Fibroblast of the conjunctiva (primary cell): ENCODE measurements around the gene LRTM2.
"Not testable (repeated sequence)": the region's sequence is repeated elsewhere in the genome, so short reads cannot be mapped to it uniquely, and the experiment has no call there.

Experiments used
- DNase-seq: peaks from one replicate; pipeline ENCODE4 v3.0.0-alpha.2; 2010; ENCODE audit warnings: low read depth

Gene LRTM2

DNA sequence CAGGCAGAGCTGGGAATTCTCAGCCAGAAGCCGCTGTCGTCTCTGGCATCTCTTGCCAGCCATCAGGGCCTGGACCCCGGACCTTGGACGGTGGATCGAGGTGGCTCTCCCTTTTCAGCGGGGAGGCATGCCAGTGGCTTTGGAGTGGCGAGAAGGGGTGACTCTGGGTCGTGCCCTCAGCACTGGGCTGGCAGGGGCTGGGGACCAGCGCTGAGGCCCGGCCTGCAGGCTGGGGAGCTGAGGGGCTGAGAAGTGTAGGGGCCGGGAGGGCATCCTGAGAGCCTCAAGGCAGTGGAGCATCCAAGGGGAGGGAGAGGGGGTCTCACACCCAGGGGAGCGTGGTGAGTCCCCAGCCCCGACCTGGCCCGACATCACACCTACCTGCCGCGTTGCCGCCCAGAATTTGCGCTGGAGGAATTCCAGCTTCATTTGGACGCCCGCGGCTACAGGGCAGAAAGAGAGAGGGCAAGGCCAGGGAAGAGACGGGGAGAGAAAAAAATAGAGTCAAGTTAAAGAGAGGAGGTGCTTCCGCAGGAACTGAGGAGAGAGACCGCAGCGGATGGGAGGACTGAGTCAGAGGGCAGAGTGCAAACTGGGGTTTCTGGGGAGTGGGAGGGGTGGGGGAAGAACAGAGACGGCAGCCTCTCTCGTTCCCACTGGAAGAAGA, 9.0 kb upstream of the LRTM2 start:
- no peak for DNase-seq

DNA sequence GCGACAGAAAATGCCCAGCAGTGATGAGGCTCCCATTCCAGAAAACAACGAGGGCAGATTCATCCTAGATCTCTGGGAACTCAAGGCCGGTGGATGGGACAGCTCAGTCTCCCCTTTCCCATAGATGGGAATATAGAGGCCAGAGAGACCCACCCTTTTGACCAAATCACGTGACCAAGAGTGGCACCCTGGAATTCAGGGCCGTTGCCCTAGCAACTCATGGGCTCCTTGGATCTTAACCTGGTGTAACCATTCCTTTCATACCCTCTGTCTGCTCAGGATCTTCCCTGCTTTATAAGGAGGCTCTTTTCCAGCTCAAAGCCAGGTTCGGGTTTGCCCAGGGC, 8.4 kb upstream of the LRTM2 start:
- DNase-seq: no peak

- DNase-seq: peak; percentile 13
These were observed 7.6 kb upstream of the LRTM2 start for GRCh38 chr12:1812650-1813302.

DNA sequence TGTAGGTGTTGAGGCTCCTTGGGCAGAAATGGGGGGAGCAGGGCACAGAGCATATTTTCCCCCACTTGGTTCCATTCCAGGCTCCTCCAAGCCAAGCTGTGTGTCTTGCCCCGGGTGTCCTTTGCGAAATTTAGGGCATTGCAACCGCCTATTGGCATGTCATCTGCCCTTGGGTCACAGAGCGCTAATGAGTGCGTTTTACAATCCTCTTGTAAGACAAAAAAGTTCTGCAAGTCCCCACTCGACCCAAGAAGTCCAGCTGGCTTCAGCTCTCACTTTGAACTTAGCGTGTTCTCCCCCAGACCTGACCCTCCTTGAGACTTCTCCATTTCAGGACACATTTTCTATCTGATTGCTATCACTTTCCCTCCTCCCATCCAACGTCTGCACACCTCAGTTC, 6.1 kb upstream of the LRTM2 start:
- no peak for DNase-seq

DNA sequence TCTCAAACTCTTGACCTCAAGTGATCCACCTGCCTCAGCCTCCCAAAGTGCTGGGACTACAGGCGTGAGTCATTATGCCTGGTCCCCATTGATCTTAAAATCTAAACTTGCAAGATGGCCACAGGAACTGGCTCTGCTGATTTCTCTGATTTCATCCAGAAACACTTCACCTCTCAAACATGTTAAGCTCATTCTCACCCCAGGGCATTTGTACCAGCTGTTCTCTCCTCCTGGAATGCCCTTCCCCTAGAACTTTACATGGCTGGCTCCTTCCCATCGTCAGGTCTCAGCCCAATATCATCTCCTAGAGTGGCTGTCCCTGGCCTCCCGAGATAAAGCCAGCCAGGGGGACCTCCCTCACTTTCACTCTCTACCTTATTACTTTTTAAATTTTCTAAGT, 5.3 kb upstream of the LRTM2 start:
- no peak for DNase-seq

GRCh38 chr12:1815814-1816729, 4.3 kb upstream of the LRTM2 start:
- DNase-seq: no peak

DNA sequence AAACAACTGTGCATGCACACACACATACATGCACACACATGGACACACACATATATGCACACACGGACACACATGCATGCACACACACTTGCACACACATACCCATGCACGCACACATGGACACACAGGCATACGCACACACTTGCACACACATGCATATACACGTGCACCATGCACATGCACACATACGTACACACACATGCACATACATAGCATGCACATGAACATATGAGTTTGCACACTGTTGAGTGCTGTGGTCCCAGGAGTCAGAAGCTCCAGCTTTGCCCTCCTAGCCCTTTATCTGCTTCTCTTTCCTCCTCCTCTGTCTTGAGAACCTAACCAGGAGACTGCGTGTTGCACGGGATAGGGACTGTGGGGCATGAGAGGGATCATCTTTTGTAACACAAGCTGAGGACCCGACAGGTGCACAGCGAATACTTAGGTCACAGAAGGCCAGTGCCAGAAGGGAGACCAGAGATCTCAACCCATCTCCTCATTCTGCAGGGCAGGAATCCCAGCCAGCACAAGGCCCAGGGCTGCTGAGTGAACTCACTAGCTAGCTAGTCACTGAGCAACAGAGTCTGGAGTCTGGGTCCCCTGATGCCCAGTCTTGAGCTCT, 3.5 kb upstream of the LRTM2 start:
- DNase-seq: no peak

GRCh38 chr12:1817928-1818327, 2.4 kb upstream of the LRTM2 start:
- not testable (repeated sequence) for DNase-seq

DNA sequence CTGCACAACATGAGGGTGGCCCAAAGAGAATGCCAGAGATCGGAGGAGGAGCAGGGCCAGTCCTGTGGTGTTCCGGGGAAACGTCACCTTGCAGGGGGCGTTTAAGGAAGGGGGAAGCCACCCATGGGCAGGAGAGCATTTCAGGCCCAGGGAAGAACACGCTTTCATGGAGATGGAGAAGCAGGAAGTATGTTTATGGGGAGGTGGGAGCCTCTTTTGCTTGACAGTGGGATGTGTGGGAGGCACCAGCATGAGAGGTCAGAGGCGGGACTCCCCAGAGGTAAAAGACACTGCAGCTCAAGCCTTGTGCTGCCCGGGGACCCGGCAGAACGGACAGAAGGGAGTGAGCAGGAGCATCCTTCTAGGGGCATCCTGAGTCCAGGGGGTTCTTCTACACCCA, 1.3 kb upstream of the LRTM2 start:
- DNase-seq: no peak

- no peak for DNase-seq
These were observed 794 bp upstream of the LRTM2 start for GRCh38 chr12:1819571-1819970.

- DNase-seq: no peak
These were observed 529 bp downstream of the LRTM2 start for GRCh38 chr12:1820896-1821291.

GRCh38 chr12:1821805-1822204, 1.4 kb downstream of the LRTM2 start:
- no peak for DNase-seq

DNA sequence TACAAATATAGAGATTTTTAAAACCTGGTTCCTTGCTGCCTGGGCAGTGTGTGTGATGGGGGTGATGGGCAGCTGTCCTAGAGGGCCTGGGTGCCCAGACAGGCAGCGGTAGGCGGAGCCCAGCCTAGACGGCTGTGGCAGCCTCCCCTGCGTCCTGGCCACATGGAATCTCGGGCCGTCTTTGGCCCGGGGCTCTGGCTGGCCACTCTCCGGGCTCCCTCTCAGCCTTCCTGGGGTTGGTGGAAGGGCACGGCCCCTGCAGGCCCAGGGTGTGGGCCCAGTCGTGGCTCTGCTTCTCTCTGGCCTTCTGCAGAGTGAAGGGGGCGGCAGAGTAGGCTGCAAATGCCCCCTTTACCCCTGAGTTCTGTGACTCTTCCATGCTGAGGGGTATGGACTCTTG, 2.3 kb downstream of the LRTM2 start:
- no peak for DNase-seq

DNA sequence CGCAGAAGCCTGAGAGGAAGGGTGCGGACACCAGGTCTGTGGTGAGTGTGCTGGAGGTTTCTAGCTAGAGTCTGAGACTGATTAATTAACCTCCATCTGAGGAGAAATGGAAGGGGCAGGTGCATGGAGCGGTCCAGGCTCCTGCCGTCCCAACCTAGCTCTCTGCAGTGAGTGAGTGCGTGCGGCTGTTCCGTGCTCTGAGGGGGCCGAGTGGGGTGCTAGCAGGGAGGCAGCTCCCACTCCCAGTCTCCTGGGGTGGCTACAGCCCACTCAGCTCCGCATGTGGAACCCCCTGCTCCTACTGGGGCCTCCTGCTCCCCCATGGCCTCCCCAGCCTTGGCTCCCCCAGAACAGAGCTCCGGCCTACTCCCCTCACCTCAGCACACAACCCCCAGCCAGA, 2.9 kb downstream of the LRTM2 start:
- no peak for DNase-seq

- DNase-seq: no peak
These were observed 5.2 kb downstream of the LRTM2 start for GRCh38 chr12:1825382-1826102.

DNA sequence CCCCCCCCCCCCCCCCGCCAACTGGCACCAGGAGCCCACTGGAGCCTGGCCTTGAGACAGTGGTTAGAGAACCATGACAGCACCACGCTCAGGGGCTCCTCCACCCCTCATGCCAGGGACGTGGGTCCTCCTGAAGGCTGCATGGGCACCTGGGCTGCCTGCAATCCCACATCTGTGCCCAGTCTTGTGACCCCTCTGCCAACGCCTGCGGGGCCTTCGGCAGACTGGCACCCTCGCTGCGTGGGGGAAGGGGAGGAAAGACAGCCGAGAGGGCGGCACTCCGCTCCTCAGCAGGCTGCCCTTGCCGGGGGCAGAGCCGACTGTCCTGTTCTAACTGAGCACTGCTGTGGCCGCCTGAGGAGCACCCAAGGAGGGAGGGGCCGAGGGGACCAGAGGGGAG, 6.0 kb downstream of the LRTM2 start:
- DNase-seq: no peak

DNA sequence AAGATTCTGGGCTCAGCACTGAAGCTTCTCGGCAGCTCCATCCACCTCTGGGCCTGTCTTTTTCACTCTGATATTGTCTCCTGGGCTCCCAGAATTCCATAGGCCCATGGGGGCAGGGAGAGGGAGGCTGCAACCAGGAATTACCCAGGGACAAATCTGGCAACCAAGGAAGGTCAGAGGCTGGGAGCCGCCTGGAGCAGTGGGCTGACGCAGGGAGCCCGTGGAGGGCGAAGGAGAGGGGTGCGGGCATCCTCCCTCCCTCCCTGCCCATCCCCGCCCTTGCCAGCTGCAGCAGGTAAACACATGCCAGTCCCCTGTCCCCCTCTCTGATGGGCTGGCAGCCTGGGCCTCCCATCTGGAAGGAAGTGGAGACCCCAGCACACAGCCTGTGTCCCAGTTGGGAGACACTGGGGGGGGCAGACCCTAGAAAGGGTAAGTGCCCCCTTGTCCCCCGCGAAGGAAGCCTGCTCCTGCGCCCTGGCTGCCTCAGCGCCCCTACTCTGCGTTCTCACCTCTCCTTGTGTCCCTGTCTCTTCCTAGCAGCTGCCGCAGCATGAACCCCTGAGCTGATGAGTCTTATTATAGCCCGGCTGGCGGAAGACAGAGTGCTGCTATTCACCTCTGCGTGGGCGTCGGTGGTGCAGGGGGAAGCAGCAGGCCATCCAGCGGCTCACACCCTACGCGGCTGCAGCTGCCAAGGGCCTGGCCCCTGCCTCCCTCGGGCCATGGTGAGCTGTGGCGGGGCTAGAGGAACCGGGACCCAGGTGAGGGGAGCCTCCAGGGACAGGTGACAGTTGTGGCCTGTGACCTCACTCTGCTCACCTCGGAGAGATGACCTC, 6.7 kb downstream of the LRTM2 start:
- DNase-seq: no peak

- no peak for DNase-seq
These were observed 7.8 kb downstream of the LRTM2 start for GRCh38 chr12:1827826-1828805.

DNA sequence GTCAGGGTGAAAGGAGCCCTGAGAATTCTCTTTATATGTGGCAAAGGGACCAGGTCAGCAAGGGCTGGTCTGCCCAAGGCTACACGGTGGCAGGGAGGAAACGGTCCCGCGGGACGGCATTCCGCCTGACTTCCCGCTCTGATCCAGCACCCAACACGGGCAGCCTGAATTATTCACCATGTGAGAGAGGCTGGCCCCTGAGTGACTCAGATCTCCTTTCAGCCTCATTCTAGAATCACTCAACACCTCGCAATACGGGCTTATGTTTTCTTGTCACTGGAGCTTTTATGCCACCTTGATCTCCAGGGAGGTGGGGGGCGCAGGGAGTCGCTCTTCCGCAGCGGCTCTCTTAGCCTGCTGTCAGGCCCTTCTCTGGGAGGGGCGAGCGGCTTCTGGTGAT, 8.5 kb downstream of the LRTM2 start:
- DNase-seq: no peak
